Endothelial cell of umbilical vein (primary cell): ENCODE results near the gene CALD1.

ENCODE experiments used
- CTCF ChIP-seq, 2 donors: IDR thresholded peaks; 1 replicate in 1 of 2; 2 replicates in 1 of 2; pipeline ENCODE4 v1.5.1; 2011; ENCODE audit warnings: low read length in 2 of 2, mild to moderate bottlenecking in 2 of 2, moderate library complexity in 2 of 2, control low read depth in 1 of 2, inconsistent platforms in 1 of 2, low read depth in 1 of 2; ENCODE audit not compliant: insufficient read depth in 1 of 2; ENCODE audit errors: extremely low read depth in 1 of 2
- GATA2 ChIP-seq: IDR thresholded peaks from 2 replicates; pipeline ENCODE4 v1.7.0; 2011; ENCODE audit warnings: low read depth, mild to moderate bottlenecking, moderate library complexity, mixed read lengths, low read length; ENCODE audit not compliant: insufficient read length, insufficient read depth
- JUN ChIP-seq: IDR thresholded peaks from 2 replicates; pipeline ENCODE4 v1.6.1; 2011; ENCODE audit warnings: borderline replicate concordance, low read depth; ENCODE audit not compliant: insufficient read length, insufficient read depth
- MAX ChIP-seq: IDR thresholded peaks from 2 replicates; pipeline ENCODE4 v1.6.1; 2011; ENCODE audit not compliant: insufficient read depth, insufficient read length
- MYC ChIP-seq: IDR thresholded peaks from one replicate; pipeline ENCODE4 v1.6.1; 2011; ENCODE audit warnings: mild to moderate bottlenecking, low read depth, low read length
- POLR2A ChIP-seq: IDR thresholded peaks from 2 replicates; pipeline ENCODE4 v1.6.1; 2012; ENCODE audit warnings: low read depth, mild to moderate bottlenecking, control low read depth, low read length
- POLR2AphosphoS5 ChIP-seq: IDR thresholded peaks from 2 replicates; pipeline ENCODE4 v1.6.1; 2012; ENCODE audit warnings: low read depth, mild to moderate bottlenecking, control low read depth, low read length, moderate library complexity; ENCODE audit not compliant: insufficient read depth

- TF ChIP-seq POLR2AphosphoS5 (no peak), CTCF (IDR thresholded peaks at IDR 0.05; ENCODE audit: extremely low read depth in 1 of 2, insufficient read depth in 1 of 2, low read depth in 1 of 2, low read length in 2 of 2) (no peak), POLR2A (no peak), JUN (no peak), MAX (no peak), GATA2 (no peak), MYC (no peak)
These were observed 95.0 kb downstream of the CALD1 start for GRCh38 chr7:134874407-134874806.
